ENCODE results near the gene PFN3.
A peak's percentile ranks its signal among the peaks of the same experiment; 100 is the strongest.

The PFN3 gene

DNA sequence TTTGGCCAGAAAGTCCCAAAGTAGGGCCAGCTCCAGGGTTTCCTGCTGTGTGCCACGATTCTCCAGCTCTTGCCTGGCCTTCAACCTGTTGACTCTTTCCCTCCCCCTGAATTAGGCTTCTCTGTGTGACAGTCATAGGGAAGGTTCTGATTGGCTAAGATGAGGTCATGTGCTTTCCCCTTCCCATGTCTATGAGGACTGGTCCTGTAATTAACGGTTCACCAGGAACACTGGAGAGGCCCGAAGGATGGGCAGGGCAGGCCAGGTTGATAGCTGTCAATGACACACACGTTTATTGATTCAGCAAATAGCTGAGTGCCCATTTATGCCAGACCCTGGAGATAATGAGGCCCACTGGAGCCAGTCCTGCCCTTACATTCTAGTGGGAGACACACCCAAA is 37.2 kb upstream of the PFN3 start:
- DNase-seq, result no peak

DNA sequence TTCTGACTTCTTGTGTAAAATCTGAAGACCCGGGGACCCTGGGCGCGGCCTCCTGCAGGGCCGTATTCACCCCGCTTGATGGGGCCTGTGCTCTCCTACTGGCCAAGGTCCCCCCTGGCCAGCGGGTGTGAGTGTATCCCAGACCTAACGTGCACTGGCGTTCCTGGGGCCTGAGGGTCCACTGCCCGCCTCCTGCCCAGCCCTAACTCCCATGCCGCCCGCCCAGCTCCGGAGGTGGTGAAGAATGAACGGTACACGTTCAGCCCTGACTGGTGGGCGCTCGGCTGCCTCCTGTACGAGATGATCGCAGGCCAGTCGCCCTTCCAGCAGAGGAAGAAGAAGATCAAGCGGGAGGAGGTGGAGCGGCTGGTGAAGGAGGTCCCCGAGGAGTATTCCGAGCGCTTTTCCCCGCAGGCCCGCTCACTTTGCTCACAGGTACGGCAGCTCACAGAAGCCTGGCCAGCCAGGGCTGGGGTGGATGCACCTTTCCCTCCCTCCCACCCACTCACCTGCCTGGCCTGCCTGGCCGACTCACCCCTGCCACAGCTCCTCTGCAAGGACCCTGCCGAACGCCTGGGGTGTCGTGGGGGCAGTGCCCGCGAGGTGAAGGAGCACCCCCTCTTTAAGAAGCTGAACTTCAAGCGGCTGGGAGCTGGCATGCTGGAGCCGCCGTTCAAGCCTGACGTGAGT is 35.5 kb upstream of the PFN3 start:
- DNase-seq, result no peak

DNA sequence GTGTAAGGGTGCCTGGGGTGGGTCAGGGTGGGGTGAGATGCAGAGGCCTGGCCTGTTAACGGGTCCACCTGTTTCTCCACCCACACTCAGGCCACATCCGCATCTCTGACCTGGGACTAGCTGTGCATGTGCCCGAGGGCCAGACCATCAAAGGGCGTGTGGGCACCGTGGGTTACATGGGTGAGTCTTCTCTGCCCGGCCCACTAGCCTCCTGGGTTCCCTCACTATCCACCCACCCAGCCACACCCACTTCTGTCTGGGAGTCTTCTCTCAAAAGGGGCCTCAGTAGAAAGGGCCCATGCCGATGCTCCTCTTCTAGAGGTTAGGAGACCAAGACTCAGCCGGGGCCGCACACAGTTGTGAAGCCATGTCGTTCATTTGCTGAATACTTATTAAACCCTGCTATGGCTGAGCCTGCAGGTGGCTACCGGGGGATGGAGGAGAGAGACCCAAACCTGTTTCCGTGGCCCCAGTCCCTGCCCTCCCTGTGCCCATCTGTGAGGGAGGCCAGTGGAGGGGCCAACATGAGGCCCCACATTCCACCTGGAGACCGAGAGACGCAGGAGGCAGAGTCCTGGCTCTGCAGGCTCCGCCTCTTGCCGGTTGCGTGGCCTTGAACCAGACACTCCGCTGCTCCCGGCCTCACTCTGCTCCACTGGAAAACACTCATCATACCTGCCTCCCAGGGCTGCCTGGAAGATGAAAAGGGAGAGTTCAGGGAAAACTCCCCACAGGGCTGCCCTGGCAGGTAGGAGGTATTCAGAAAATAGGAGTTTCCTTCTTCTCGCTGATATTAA is 34.7 kb upstream of the PFN3 start:
- no peak for DNase-seq

- DNase-seq, result no peak
Observed at GRCh38 chr5:177434437-177434836, 34.0 kb upstream of the PFN3 start.

DNA sequence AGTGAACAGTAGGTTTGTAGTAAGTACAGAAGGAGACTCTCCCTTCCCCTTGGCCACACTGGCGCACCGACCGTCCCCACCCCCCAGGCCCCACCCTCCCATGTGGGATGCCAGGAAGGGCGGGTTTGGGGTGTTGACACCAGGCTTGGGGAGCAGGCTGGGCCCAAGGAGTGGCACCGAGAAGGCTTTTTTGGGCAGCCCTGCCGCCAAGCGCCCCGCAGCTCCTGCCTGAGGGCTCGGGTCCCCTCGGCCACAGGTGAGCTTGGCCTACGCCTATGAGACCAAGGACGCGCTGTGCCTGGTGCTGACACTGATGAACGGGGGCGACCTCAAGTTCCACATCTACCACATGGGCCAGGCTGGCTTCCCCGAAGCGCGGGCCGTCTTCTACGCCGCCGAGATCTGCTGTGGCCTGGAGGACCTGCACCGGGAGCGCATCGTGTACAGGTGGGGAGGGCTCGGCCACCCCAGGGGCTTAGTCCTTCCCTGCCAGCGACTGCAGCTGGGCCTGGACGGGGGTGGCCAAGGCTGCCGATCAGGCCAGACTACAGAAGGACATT is 33.3 kb upstream of the PFN3 start:
- DNase-seq, result no peak

DNA sequence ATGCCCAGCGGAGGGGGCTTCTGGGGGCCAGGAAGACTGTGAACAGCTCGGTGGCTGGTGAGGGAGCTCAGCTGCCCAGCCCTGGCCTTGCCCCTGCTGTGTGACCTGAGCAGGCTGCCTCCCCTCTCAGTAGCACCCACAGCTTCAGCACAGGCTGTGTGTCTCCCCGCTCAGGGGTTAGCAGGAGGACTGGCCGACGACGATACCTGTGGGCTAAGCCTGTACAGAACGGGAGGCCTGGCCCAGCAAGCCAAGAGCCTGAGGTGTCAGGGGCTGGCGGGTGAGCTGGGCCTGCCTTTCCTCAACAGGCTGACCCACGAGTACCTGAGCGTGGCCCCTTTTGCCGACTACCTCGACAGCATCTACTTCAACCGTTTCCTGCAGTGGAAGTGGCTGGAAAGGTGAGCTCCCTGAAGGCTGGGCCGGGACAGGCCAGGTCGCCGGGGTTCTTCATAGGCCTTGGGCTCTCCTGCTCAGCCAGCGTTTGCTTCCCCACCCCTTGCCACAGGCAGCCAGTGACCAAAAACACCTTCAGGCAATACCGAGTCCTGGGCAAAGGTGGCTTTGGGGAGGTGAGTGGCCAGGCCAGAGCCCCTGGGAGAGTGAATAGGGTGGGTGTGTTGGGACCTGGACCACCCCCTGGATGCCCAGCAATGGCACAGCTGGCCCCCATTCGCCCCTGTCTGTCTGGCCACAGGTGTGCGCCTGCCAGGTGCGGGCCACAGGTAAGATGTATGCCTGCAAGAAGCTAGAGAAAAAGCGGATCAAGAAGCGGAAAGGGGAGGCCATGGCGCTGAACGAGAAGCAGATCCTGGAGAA is 32.6 kb upstream of the PFN3 start:
- DNase-seq, result no peak

GRCh38 chr5:177432143-177432838 is 31.8 kb upstream of the PFN3 start:
- DNase-seq, result no peak

GRCh38 chr5:177431317-177432142 is 31.1 kb upstream of the PFN3 start:
- no peak for DNase-seq

- DNase-seq, result no peak
Observed at GRCh38 chr5:177430972-177431316, 30.5 kb upstream of the PFN3 start.

DNA sequence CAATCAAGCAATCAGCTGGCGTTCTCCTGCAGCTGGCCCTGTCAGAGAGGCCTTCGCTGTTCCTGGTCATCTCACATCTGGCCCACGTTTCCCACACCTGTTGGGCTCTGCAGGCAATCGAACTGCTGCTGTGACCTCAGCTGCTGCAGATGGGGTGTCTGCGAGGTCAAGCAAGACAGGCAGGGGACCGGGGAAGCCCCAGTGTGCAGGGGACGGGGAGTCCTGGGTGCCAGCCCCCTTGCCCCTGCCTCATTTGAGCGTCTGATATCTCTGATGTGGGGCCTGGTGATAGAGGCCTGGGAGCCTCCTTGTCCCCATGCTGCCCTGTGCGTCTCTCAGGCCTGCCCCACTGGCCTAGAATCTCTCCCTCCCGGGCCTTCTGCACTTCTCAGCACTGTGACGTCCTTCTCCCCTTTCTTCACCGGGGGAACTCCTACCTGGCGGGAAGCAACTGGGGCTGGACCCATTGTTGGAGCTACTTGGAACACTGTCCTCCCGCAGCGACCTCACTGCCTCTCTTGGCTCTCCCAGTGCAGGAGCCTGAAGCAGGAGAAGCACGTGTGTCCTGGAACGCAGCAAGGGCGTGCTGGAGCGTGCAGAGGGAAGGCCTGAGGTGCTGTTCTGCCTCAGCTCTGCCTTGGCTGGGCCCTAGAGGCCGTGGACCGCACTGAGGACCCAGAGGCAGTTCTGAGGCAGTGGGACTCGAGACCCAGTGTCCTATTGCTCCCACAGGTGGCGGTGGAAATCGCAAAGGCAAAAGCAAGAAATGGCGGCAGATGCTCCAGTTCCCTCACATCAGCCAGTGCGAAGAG is 29.9 kb upstream of the PFN3 start:
- no peak for DNase-seq

DNA sequence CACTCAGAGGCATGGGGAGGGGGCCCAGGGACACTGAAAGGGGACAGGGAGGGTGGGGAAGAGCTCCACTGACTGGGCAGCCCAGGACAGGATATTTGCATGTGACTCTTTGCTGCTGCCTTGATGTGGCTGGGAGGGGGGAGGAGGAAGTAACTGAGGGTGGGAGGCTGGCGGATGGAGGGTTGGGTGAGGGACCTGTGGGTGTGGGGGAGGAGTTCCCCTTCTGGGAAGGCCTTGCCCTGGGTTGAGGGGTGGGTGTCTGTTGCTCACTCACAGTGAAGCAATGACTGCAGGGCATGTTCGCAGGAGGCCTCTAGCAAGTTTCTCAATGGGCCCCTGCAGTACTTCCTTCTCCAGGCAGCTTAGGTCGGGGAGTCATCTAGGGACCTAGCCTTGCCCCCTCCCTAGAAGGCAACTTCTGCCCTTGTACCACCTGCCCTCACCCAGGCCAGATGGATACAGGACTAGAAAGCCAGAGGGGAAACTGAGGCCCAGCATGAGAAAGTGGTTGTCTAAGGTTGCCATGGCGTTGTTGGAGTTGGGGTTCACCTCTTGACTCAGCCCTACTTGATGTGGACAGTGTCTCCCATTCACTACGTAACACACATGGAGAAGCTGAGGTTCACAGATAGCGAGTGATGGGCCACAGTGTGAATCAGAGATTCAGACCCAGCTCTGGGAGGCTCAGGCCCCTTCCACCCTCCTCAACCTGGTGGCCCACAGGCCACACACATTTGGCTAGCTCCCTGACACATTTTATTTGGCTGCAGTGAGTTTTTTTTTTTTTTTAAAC is 29.0 kb upstream of the PFN3 start:
- DNase-seq, result peak; percentile 97

DNA sequence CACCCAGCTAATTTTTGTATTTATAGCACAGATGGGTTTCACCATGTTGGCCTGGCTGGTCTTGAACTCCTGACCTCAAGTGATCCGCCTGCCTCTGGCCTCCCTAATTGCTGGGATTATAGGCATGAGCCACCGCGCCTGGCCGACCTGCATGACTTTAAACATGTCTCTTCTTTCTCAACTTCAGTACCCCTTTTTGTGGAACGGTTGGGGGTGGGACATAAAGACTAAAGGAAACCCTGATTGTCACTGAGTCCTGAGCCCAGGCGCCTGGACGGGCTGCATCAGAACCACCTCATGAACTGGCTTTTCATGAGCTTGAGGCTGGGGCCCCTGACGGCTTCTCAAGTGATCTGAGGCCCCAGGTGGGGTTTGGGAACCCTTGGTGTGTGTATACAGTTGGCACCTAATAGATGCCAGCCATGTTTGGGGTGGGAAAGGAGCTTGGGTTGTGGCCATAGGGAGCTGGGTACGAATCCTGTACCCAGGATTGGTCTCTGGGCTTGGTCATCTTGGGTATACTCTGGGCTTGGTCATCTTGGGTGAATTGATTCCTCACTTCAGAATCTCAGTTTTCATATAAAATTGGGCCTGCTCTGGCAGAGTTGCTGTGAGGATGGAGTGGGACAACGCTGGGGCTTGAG is 28.2 kb upstream of the PFN3 start:
- DNase-seq, result peak in 1 of 3 donors; percentile 34

DNA sequence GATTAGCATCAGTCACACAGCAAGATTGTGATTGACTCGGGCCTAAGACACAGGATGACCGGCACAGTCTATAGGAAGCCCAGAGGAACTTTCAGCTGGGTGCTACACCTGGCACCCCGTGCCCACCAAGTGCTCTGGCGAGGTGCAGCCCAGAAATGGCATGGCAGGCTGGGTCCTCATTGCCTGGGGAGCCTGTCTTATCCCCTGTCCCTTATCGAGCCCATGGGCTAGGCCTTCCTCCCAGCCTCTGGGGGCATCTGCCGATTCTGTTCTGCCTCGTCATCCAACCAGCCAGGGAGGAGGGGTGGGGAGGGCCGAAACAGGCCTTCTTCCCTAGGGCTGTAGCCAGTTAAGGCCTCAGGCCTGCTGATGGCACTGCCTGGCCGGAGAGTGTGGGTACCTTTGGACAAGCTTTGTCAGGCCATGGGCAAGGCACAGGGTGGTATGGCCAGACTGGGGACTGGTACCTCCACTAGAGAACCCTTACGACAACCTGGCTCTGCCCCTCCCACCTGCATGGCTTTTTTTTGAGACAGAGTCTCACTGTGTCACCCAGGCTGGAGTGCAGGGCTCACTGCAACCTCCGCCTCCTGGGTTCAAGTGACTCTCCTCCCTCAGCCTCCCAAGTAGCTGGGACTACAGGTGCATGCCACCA is 27.6 kb upstream of the PFN3 start:
- peak; percentile 51 to 67 (median 59) for DNase-seq

DNA sequence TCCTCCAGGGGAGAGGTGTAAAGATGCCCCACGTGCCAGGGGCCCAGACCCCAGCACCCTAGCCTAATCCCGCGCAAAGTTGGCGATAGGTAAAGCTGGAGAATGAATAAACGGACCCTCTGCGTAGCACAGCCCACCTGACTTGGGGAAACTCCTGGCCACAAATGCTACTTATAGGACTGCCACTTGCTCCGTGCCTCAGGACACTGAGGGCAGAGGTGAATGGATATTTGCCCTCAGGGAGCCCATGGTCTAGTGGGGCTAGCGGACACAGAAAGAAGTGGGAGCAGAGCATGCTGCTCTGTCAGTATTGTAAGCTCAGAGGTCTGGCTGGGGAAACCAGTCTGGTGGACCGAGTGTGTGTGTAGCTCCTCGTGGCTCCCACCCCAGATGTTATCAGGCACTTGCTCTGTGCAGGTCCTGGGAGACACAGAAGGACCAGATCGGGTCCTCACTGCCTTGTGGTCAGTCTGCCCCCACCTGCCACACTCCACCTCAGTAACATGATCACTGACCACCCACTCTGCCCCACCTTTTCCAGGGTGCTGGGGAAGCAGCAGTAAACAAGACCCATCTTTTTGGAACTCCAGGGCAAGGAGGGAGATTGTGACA is 26.9 kb upstream of the PFN3 start:
- no peak for DNase-seq

DNA sequence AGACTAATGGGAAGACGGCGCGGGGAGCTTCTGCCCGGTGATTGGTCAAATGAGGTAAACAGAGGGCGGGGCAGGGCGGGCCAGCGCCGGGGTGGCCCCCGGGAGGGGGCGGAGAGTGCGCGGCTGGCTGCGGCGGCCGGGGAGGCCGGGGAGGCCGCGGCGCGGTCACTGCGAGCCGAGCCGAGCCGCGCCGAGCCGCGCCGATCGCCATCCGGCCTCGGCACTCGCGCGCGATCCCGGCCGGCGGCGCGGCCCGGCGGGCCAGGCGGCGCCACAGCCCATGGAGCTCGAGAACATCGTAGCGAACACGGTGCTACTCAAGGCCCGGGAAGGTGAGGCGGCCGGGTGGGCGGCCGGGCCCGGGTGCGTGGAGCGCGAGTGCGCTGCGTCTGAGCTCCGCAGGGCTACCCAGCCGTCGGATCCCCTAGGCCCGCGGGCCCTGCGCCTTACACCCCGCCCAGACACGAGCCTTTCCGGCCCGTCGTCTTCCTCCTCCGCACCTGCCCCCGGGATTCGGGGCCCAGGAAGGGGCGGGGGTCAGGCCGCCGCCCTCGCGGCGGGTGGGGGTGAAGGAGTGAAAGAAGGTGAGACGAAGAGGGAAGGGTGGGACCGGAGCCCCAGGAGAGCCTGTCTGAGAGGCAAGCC is 26.2 kb upstream of the PFN3 start, which contains the start of gene GRK6:
TSS of gene GRK6 (plus strand) at position 111 of the 645 bp plus-strand sequence. CDS start at position 281, 170 bp downstream.
- no peak for DNase-seq

GRCh38 chr5:177425801-177426565 is 25.5 kb upstream of the PFN3 start:
- peak; percentile 100 for DNase-seq

- no peak for DNase-seq
Observed at GRCh38 chr5:177425196-177425800, 24.8 kb upstream of the PFN3 start.
